AG09309 (cell line): Measurements from ENCODE around the gene ITPR2.

Experiments used
- DNase-seq: peaks from one replicate; pipeline ENCODE4 v3.0.0-alpha.2; 2010; ENCODE audit warnings: low read depth
- H3K4me3 ChIP-seq: 2 replicates; pipeline ENCODE4 v1.5.1; 2011; ENCODE audit warnings: mild to moderate bottlenecking, low read depth, low read length, moderate library complexity; ENCODE audit not compliant: control insufficient read depth
- CTCF ChIP-seq: IDR thresholded peaks from 2 replicates; pipeline ENCODE4 v1.5.1; 2011; ENCODE audit warnings: mild to moderate bottlenecking, low read depth, low read length, inconsistent platforms; ENCODE audit not compliant: insufficient read depth, control insufficient read depth; ENCODE audit errors: missing control alignments

ITPR2 gene

GRCh38 chr12:26801486-26801885 lies 31.5 kb downstream of the ITPR2 start:
- no peak for TF ChIP-seq CTCF
- no peak for DNase-seq
- H3K4me3 ChIP-seq, result no peak overlapping the region

GRCh38 chr12:26800858-26801257 lies 32.1 kb downstream of the ITPR2 start:
- no peak for TF ChIP-seq CTCF
- DNase-seq, result no peak
- no peak overlapping the region for H3K4me3 ChIP-seq

GRCh38 chr12:26800347-26800746 lies 32.6 kb downstream of the ITPR2 start:
- no peak overlapping the region for H3K4me3 ChIP-seq
- no peak for DNase-seq
- TF ChIP-seq CTCF, result no peak

- TF ChIP-seq CTCF, result no peak
- H3K4me3 ChIP-seq, result no peak overlapping the region
- no peak for DNase-seq
Measured at GRCh38 chr12:26799741-26800140, 33.3 kb downstream of the ITPR2 start.

GRCh38 chr12:26798640-26799039 lies 34.4 kb downstream of the ITPR2 start:
- DNase-seq, result no peak
- no peak overlapping the region for H3K4me3 ChIP-seq
- TF ChIP-seq CTCF, result no peak

GRCh38 chr12:26798023-26798422 lies 35.0 kb downstream of the ITPR2 start:
- TF ChIP-seq CTCF, result no peak
- DNase-seq, result no peak
- H3K4me3 ChIP-seq, result no peak overlapping the region

- no peak overlapping the region for H3K4me3 ChIP-seq
- no peak for TF ChIP-seq CTCF
- no peak for DNase-seq
Measured at GRCh38 chr12:26795910-26796309, 37.1 kb downstream of the ITPR2 start.
